ENCODE data around the gene STMN3.

DNA sequence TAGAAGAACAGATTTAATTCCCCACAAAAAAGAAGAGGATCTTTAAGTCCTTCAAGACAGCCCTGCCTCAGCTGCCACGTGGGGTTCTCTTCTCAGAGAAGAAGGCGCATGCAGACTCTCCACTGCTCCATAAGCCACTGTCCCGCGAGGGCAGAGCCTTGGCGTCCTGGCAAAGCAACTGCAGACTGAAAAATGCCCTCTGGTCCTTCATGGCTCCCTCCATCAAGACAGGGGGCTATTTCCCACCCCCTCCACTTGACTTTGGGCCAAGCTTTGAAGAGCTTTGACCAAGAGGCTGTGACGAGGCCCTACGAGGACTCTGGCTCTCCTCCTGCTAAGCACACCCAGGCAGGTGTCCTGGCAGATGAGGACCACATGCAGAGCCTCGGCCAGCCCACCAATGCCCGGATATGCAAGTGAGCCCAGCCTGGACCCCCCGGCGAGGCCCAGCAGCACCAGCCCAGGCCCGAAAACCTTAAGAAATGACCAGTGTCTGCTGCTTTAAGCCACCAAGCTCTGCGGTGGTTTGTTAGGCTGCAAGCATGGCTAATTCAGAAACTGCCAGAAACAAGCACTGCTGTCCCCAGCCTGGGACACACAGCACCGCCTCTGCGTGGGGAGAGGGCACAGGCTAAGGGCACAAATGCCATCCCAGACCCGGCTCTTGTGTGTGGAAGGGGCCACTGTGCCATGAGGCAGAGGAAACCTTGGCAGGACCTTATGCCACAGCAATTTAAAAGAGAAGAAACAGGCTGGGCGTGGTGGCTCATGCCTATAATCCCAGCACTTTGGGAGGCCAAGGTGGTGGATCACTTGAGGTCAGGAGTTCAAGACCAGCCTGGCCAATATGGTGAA lies 42.4 kb downstream of the STMN3 start:
- TF ChIP-seq RAD21 (IDR thresholded peaks at IDR 0.05 in 1 of 2, conservative IDR thresholded peaks at IDR 0.05 in 1 of 2; ENCODE audit: low read depth in 2 of 2, low read length in 2 of 2) (no peak), JUND (IDR thresholded peaks at IDR 0.05; ENCODE audit: low read length) (no peak), YY1 (IDR thresholded peaks at IDR 0.05; ENCODE audit: low read depth, low read length) (no peak), EZH2 (IDR thresholded peaks at IDR 0.05; ENCODE audit: low read depth, low read length, severe bottlenecking) (no peak), TEAD4 (IDR thresholded peaks at IDR 0.05; ENCODE audit: low read depth, low read length) (no peak), SRF (IDR thresholded peaks at IDR 0.05; ENCODE audit: low read depth, low read length) (no peak), CHD1 (IDR thresholded peaks at IDR 0.05; ENCODE audit: low read depth, low read length) (no peak)
- TF ChIP-seq, protein P1, sequence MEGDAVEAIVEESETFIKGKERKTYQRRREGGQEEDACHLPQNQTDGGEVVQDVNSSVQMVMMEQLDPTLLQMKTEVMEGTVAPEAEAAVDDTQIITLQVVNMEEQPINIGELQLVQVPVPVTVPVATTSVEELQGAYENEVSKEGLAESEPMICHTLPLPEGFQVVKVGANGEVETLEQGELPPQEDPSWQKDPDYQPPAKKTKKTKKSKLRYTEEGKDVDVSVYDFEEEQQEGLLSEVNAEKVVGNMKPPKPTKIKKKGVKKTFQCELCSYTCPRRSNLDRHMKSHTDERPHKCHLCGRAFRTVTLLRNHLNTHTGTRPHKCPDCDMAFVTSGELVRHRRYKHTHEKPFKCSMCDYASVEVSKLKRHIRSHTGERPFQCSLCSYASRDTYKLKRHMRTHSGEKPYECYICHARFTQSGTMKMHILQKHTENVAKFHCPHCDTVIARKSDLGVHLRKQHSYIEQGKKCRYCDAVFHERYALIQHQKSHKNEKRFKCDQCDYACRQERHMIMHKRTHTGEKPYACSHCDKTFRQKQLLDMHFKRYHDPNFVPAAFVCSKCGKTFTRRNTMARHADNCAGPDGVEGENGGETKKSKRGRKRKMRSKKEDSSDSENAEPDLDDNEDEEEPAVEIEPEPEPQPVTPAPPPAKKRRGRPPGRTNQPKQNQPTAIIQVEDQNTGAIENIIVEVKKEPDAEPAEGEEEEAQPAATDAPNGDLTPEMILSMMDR (IDR thresholded peaks at IDR 0.05; ENCODE audit: control extremely low read depth in 1 of 3, insufficient read depth in 1 of 3, low read depth in 1 of 3, low read length in 3 of 3): no peak

Data from H1 (cell line).